PC-9 (cell line): ENCODE results near the gene RBM15B.

ENCODE experiments used
- EZH2 ChIP-seq: fragments of 200-600 bp; sonication (generic); IDR thresholded peaks from 2 replicates; pipeline ENCODE4 v1.8.0; 2017; ENCODE audit warnings: antibody characterized with exemption, low read depth
- TF ChIP-seq, protein P1 (sequence below): fragments of 200-600 bp; sonication (generic); conservative IDR thresholded peaks from 2 replicates; pipeline ENCODE4 v1.6.1; 2017; ENCODE audit warnings: mixed run types, antibody characterized with exemption, mild to moderate bottlenecking, moderate library complexity

DNA sequence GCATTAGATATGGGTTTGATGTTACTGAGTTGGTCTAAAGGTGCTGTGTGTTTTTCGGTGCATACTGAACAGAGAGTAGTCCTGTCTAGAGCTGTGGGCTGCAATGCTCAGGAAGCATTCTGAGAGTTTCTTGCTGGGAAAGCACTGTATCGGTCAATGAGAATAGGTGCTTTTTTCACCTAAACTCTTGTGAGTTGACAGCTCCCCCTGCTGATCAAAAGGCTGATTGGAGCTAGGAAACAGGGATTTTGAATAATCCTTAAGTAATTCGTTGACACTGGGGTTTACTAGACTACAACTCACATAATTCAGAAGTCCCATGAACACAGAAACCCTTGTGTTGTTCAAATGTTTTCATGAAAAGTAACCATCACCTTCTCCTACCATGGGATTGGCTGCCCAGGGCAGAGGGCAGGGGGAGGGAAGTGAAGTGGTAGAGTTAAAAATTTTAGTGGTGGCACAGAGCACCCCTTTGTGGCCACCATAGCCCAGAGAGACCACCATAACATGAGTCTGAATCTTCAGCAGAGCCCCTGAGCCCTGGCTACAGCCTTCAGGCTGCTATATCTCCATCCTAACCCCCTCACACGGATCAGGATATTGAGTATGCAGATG is 19.0 kb upstream of the RBM15B start:
- TF ChIP-seq, protein P1, sequence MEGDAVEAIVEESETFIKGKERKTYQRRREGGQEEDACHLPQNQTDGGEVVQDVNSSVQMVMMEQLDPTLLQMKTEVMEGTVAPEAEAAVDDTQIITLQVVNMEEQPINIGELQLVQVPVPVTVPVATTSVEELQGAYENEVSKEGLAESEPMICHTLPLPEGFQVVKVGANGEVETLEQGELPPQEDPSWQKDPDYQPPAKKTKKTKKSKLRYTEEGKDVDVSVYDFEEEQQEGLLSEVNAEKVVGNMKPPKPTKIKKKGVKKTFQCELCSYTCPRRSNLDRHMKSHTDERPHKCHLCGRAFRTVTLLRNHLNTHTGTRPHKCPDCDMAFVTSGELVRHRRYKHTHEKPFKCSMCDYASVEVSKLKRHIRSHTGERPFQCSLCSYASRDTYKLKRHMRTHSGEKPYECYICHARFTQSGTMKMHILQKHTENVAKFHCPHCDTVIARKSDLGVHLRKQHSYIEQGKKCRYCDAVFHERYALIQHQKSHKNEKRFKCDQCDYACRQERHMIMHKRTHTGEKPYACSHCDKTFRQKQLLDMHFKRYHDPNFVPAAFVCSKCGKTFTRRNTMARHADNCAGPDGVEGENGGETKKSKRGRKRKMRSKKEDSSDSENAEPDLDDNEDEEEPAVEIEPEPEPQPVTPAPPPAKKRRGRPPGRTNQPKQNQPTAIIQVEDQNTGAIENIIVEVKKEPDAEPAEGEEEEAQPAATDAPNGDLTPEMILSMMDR = peak; percentile 82
- TF ChIP-seq EZH2 = no peak
